ENCODE results near the gene LYSMD2.

DNA sequence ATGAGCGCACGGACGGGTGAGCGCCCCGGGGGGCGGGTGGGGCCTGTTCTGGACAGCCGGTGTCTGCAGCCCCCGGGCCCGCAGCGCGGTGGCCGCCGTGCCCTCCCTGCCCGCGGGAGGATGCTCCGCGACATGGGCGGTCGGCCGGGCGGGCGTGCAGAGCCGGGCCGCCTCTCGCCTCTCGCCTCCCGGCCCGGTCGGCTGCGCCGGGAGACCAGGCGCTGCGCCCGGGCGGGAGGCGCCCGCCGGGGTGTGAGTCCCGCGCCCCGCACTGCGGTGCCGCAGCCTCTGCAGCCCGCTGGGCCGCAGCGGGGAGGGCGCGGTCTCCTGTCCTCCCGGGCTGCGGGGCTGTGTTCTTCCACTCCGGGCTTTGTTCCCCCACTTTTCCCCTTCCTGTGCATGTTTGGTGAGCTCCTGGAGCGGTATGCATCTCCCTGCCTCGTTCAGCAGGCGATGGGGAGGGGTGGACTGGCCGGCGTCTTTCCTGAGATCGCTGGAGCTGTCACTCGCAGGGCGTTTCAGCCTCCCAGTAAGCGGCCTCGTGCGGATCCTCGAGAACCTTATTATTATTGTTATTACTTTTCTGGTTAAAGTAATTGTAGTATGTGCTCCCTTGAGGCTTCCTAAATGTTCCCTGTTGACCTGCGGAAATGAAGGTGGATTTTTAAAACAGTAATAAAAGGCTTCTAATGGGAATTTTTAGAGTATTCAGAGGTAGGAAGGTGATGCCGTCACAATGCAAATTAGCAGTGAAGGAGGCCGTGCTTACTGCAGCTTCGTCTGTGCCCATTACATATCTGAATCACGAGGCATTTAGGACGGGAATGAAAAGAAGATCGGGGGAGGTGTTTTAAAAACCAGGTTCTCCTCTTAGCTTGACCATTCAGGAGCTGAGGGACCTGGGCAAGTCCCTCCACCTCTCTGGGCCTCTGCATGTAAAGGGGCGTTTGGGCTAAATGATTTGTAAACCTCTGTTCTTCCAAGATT, 14.5 kb upstream of the LYSMD2 start:
- TF ChIP-seq, protein P1, sequence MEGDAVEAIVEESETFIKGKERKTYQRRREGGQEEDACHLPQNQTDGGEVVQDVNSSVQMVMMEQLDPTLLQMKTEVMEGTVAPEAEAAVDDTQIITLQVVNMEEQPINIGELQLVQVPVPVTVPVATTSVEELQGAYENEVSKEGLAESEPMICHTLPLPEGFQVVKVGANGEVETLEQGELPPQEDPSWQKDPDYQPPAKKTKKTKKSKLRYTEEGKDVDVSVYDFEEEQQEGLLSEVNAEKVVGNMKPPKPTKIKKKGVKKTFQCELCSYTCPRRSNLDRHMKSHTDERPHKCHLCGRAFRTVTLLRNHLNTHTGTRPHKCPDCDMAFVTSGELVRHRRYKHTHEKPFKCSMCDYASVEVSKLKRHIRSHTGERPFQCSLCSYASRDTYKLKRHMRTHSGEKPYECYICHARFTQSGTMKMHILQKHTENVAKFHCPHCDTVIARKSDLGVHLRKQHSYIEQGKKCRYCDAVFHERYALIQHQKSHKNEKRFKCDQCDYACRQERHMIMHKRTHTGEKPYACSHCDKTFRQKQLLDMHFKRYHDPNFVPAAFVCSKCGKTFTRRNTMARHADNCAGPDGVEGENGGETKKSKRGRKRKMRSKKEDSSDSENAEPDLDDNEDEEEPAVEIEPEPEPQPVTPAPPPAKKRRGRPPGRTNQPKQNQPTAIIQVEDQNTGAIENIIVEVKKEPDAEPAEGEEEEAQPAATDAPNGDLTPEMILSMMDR (conservative IDR thresholded peaks at IDR 0.05 in 1 of 2, IDR thresholded peaks at IDR 0.05 in 1 of 2; ENCODE audit: extremely low read depth in 1 of 2, insufficient read depth in 1 of 2, low read depth in 1 of 2, low read length in 2 of 2) = no peak
- TF ChIP-seq EZH2 (IDR thresholded peaks at IDR 0.05; ENCODE audit: borderline replicate concordance, low read length) = no peak

Measured in mammary epithelial cell (primary cell).